HUDEP-2 (cell line): ENCODE data around the gene ST6GALNAC3.
"Not testable (repeated sequence)": the region's sequence is repeated elsewhere in the genome, so short reads cannot be mapped to it uniquely, and the experiment has no call there.

Source experiments
- DNase-seq, 76 experiments: peaks; one replicate each; lab custom pipeline; 2025; ENCODE audit not compliant: unreplicated experiment in 76 of 76; lab: John Stamatoyannopoulos, UW

ST6GALNAC3 gene

DNA sequence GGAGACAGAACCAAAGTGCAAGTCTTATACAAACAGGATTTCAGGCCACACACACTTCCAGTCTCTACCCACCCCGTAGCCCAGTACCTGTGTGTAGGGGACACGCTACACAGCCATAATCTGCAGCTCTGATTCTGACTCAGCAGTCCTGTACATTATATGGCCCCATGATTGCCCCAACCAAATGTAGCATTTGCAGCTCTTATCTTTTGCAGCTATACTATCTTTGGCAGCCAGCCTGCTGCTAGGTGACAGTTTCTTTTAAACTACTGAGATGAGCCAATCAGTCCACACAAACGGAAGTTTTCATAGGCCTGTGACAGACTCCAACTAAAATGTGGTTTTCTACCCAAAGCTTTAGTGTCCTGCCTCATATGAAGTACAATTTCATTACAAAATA is 533.2 kb downstream of the ST6GALNAC3 start:
- DNase-seq: peak in 38 of 76 experiments; percentile 1 to 78 (median 23)

DNA sequence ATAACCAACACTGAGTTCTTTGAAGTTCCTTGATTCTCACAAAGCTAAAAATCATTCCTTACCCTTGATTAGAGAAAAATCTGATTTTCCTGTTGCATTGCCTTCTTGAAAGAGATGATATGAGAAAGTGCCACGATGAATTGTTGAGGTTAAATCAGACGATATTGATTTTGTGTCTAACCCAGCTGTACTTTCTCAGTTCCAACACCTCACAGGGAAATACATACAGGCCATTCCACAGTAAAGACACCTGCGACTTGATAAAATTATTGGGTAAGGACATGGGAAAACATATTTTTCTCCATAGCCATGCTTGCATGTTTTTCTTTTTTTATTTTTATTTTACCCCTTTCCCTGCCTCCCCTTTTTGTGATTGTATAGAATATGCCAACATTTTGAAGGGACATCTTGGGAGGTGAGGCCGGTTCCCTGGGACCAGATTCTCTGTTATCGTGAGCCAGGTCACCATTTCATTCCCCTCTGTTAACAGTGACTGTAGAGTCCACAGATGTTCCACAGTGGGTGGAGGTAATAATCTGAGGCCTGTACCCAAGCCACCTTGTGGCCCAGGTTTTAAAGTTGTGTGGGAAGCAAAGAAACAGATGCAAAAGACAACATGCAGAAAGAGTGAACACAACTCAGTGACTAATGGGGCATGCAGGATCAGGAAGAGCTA is 537.4 kb downstream of the ST6GALNAC3 start:
- no peak for DNase-seq

DNA sequence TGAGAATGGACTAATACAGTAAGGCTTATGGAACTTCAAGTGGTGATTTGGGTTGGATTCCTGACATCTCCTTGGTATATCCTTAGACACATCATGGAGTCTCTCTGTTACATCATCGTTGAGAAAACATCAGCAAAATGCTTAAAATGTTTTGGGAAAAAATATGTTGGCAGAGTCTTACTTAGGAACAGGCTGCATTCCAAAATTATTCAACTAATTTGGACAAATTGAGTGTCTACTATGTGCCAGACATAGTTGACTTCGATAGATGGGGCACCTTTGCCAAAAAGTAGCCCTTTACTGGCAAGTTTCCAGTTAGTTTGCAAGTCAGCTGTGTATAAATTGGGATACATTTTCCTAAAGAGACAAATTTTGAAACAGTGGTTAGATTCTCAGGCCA is 539.3 kb downstream of the ST6GALNAC3 start:
- DNase-seq: no peak

DNA sequence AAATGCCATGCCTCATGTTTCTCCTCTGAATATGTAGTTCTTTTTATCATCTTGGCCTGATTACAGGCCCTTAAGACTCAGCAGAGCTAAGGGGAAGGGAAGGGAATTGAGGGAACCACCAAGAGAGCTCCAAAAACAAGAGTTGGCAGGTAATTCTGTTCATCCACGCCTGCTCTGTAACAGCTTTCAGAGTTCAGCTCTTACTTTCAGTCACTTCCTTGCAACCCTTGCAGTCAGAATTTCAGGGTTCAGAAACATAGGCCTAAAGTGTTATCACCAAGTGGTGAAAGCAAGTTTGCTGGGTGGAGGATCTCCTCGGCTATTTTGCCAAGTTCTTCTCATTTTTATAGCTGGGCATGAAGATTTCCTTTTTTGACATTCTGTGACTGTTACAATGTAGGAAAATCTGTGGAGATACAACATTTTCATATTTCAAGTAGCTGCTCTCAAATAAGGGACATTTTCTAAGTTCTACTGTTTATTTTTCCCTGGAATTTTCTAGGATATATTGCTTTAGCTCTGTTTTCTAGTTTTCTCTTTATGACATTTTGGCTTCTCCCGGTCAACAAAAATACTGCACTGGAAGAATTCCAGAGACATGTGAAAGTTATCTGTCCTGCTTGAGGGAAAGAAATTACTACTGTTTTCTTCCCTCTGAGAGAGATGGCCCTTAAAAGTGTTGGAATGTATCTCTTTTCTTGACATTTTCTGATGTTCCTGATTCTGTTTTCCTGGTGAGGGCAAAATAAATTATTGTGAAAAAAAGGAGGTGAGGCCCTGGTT is 540.9 kb downstream of the ST6GALNAC3 start:
- DNase-seq: no peak

DNA sequence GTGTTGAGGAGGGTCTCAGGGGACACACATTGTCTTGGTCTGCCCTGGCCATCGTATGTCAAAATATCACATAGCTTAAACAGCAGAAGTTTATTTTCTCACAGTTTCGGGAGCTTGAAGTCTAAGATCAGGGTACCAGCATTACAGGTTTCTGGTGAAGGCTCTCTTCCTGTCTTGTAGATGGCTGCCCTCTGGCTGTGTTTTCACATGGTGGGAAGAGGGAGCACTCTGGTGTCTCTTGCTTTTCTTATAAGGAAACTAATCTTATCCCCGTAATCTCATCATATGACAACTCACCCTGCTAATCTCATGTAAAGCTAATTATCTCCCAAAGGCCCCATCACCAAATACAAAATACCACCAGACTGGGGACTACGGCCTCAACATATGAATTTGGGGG is 545.8 kb downstream of the ST6GALNAC3 start:
- no peak for DNase-seq

DNA sequence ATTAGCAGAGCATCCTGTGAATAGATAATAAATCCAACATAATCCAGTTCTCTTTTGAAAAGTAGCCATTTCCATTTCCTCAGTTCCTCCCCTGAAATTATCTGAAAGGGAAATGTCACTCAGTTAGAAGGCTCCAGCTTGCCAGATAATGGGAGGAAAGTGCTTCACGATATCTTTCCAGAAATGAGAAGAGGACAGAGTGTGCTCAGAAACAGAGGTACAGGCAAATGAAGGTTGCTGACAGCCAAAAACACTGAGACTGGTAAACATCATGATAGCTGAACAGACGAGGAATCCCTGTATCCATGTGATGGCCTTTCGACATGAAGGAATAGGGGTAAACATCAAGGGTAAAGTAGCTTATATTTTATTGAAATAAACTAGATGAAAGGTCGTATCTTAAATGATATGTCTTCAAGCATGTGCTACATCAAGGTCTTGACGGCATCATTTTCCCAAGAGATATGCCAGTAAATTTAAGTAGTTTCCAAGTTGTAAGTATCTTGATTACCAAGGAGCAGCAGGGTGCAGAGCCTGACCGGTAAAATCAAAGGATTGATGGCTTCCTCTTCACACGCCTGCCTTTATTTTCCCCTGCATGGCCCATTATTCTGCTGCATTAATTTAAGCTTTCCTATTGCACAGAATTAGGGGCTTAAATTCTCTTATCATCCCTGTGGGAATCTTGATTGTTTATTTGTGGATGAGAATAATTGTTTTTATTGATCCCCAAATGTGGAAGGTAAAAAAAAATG is 548.4 kb downstream of the ST6GALNAC3 start:
- DNase-seq: no peak

DNA sequence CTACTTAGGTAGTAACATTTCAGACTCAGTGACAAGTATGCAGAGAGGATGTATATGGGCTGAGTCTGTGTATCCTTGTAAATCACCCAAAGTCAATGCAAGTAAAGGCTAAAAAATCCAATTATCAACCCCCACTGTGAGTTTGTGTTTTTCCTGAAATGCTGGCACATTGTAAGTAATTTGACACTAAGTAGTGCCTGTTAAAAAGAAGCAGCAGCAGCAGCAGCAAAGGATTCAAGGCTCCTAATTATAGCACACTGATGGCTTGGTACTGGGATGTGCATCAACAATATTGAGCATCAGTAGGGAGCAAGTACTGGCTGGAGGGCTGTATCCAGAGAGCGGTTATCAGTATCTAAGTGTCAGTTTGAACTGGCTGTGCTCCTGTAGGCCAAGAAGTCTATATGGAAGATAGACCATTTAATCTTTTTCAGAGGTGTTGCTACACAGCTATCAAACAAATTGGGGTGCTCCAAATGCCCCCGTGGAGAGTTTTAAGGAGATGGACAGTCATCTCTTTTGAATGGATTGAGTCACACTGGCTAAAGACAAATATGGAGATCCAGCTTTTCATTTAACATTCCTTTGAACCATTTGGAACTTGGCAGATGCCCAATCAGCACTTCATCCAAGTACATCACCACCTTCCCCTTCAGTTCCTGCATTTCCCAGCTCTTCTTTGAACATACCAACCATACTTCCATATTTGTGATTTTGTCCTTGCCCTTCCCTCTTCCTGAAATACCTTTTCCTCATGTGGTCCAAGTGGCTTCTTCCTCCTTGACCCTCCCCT is 551.5 kb downstream of the ST6GALNAC3 start:
- DNase-seq: no peak

DNA sequence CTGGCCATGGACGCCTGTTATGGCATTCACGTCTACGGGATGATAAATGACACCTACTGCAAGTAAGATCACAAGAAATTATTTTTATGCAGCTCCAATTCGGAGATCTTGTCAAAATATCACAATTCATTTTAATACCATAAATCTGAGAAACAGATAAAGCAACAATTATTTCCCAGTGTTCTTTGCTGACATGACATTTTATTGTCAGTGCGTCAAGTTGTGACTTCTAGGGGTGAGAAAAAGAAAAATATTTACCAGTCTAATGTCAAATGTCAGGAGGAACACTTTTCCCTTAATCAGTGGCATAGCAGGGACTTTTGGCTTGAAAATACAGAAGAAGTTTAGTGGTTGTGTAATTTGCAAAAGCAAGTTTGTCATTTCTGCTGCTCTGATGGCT is 553.0 kb downstream of the ST6GALNAC3 start:
- DNase-seq: no peak

DNA sequence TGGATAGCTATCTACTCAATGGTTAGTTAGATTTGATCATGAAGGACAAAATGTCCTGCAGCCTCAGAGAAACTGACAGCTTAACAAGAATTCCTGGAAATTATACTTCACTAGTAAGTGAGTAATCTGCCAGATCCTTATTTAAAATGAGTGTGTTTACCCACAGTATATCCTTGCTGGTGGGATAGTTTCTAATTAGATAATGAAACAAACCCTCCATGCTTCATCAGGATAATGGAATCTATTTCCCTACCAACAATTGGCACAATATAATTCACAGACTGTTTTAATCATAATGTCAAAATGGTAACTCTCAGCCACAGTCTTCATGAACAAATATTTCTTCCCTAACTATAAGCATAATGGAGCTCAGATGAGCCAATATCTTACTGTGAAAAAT is 553.4 kb downstream of the ST6GALNAC3 start:
- no peak for DNase-seq

DNA sequence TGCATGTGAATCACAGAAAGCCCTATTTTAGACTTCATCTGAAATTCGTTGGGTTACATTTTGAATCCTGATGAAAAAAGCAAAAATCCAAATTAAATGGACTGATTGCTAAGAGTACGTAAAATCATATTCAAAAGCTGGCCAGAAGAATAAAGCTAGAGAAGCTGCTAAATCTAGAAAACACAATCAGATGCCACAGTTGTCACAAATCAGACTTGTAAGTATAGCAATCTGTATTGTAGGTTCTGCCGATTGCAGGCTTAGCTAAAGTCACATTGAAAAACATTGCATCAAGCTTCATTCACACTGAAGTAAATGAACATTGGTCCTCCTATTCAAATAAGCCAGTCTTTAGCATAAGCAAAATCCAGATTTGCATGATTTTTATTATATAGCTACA is 557.6 kb downstream of the ST6GALNAC3 start:
- DNase-seq: no peak

DNA sequence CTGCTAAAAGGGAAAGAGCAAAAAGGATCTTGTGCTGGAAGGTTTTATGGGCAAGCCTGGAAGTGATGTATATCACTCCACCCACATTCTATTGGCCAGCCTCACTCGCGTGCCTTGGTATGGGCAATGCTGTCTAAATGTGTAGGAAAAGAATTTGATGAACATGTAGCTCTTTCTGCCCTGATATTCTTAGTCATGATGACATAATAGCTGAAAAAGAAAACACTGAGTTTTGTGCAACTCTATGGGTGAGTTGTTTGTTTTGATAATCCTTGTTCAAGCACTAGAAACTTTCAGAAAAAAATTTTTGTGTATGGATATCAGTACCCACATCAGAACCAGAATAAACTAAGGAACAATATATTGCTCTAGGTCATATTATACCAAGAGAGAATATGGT is 561.2 kb downstream of the ST6GALNAC3 start:
- no peak for DNase-seq

DNA sequence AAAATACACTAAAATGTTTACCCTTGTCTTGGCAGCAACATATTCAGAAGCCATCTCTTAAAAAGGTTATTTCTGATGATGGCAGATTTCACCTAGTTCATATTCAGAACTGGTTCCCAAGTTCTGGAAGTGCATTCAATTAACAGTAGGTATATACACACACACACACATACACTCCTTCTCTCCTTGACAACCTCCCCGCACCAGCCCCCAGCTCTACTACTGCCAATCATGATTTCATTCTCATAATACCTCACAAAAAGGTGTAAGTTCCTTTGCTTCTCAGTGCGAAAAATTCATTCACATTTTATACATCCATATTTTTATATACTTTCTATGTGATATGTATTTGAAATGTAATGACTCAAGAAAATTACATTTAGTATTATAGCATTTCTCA is 564.6 kb downstream of the ST6GALNAC3 start:
- DNase-seq: no peak

DNA sequence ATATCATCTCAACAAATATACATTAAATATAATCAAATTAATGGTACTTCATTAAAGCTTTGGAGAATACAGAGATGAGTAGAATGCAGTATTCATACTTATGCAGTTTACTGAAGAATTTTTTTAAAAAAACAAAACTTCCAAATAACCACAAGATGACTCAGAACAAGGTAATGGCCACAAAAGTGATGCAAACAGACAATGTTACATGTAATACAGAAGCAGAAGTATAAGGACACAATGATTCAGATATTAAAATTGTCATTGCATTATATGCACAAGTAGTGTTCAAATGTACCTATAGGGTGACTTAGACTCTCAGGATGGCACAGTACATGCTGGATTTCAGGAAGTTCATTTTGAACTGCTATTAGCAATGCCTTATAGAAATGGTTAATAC is 565.5 kb downstream of the ST6GALNAC3 start:
- DNase-seq: no peak

DNA sequence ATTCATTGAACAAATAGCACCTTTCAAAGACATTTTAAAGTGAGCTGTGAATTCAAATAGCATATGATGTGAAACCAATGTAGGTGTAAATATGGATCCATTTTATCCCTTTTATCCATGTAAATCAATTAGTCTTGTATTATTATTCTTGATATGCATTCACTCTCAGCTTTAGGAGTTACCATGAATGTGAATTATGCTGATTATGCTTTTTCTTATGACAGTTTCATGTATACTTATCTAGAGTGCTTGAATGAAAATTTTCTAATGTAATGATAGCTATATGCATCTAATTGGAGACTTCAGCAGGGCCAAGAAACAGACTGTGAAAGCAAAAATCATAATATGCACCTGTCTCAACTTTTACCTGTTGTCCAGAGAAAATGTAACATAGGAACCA is 566.2 kb downstream of the ST6GALNAC3 start:
- DNase-seq: no peak

DNA sequence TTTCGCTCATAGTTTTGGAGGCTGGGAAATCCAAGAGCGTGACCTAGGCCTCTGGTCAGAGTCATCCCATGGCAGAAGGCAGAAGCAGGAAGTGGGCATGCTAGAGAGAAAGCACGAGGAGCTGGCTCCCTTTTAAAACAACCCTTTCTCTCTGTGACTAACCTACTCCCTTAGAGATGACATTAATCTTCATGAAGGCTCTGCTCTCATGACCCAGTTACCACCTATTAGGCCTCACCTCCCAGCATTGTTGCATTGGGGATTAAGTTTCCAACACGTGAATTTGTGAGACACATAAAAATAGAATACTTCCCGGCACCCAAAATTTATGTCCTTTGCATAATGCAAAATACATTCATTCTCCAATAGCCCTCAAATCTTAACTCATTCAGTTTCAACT is 569.6 kb downstream of the ST6GALNAC3 start:
- no peak for DNase-seq

DNA sequence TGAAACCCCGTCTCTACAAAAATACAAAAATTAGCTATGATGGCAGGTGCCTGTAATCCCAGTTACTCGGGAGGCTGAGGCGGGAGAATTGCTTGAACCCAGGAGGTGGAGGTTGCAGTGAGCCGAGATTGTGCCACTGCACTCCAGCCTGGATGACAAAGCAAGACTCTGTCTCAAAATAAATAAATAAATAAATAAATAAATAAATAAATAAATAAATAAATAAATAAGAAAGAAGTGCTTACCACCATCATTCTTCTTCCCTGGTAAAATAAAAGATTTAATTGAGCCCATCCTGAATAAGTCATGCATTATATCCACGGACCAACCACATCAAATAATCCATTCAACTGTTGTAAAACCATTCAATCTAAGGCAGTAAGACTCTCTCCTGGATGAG is 578.3 kb downstream of the ST6GALNAC3 start:
- DNase-seq: not testable (repeated sequence)

DNA sequence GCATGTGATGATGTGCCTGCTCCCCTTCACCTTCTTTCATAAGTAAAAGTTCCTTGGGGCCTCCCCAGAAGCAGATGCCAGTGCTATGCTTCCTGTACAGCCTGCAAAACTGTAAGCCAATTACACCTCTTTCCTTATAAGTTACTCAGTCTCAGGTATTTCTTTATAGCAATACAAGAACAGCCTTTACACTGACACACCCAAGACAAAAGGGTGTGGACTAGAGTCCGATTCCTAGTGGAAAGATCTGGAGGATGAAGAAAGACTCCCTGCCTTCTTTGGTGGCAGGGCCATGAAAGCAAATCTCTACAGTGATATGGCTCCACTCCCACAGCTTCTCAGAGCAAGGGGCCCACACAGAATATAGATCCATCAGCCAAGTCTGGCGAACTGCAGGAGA is 583.1 kb downstream of the ST6GALNAC3 start:
- DNase-seq: no peak

DNA sequence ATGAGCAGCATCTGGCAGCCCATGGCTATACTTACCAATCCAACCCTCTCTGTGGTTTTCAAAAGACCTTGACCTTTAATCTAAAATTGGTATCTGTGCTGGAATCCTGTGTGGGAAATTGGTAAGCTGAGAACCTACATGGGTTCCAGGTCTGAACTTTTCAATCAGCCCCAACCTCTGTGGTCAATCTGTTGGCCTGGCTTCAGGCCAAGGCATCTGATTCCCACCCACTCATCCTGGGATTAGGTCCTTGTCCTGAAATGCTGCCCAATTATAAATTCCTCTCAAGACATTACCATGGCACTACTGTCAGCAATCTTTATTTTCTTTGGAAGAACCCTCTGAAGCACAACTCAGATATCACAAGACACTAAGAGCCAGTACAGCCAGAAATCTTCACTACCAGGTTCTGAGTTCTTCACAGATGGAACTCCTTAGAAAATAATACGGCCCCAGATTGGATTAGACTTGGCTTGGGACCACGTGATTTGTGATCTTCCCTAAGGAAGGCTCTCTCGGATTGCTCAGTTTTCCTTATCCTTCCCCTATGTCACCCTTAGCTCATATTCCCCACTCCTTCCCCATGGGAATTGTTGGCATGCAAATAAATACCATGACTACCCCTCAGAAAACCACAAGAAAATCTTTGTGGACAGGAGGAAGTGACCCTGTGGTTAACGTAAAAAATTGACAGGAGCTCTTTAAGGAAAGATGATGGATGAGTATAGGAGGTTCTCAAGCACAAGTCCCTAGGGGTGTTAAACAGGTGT is 584.8 kb downstream of the ST6GALNAC3 start:
- no peak for DNase-seq

DNA sequence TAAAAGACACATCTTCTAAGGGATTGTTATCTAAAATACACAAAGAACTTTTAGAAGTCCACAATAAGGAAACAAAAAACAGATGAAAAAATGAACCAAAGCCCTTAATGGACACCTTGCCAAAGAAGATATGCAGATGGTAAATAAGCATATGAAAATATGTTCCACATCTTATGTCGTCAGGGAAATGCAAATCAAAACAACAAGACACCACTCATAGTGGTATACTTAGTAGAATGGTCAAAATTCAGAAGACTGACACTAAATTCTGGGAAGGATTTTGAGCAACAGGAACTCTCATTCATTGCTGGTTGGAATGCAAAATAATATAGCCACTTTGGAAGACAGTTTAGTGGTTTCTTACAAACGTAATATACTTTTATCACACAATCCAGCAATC is 587.0 kb downstream of the ST6GALNAC3 start:
- DNase-seq: no peak

DNA sequence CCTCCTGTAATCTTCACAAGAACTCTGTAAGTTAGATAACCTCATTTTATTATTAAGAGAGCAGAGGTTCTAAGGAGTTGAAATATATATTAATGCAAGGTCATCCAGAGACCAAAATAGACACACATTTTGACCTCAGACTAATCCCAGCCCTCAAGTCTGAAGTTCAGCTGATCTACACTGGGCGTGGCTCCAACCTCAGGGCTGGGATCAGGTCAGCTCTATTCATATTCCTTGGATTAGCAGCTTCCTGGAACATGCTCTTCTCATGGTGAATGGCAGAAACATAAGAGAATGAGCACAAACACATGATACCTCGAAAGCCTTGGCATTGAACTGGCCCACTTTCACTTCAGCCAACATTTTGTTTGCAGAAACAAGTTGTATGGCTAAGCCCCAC is 592.0 kb downstream of the ST6GALNAC3 start:
- no peak for DNase-seq
